ENCODE results near the gene ITPR2. TPM values are rescaled to one million over a fixed set of nuclear protein-coding genes. Genes with fewer than 3 reads are reported as not detected.

ITPR2 gene
- total RNA-seq, 1 donor from 2014 or later = 48.1 TPM

DNA sequence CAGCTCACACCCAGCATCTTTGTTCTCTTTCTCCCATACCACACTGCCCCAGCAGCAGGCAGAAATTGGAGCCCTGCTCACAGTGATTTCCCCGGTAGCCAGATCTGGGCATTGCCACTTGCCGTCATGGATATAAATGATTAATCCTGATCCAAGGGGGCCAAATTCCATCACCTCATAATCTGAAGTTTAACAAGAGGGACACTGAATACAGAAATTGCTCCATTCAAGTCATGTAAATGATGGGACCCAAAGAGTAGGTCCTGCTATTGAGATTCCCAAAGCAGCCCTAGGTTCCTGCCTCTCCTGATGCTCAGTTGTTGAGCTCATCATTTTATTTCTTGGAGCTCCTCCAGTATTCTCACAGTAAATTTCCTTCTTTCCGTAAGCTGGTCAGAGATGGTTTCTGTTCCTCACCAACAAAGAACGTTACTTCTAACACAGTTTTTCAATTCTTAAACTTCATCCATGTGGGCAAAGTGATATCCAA is 11.7 kb downstream of the ITPR2 start:
- no peak for DNase-seq (ENCODE audit: extremely low spot score in 2 of 2)
- Histone ChIP-seq H3K36me3 (no peaks in the 10 kb centered on the region), H3K4me1 (peaks cover 5% of the 10 kb centered on the region), H3K4me3 (no peak overlapping the region), H3K9me3 (no peaks in the 10 kb centered on the region), H3K27me3 (no peaks in the 10 kb centered on the region), H3K27ac (no peak overlapping the region)
- intact Hi-C loops (cut with DNase I) = no loop called here
- no peak for TF ChIP-seq POLR2A (IDR thresholded peaks at IDR 0.05)
- no peak for TF ChIP-seq CTCF (IDR thresholded peaks at IDR 0.05)
- TF ChIP-seq POLR2AphosphoS5 (IDR thresholded peaks at IDR 0.05; ENCODE audit: insufficient read depth in 1 of 2, low read depth in 1 of 2) = no peak

GRCh38 chr12:26818636-26819035 is 14.4 kb downstream of the ITPR2 start:
- peaks cover 5% of the 10 kb centered on the region for H3K4me1 ChIP-seq
- no peak for TF ChIP-seq POLR2AphosphoS5 (IDR thresholded peaks at IDR 0.05; ENCODE audit: insufficient read depth in 1 of 2, low read depth in 1 of 2)
- intact Hi-C loops (cut with DNase I) = no loop called here
- no peak overlapping the region for H3K27ac ChIP-seq
- no peak overlapping the region for H3K4me3 ChIP-seq
- no peaks in the 10 kb centered on the region for H3K9me3 ChIP-seq
- no peak for DNase-seq (ENCODE audit: extremely low spot score in 2 of 2)
- H3K27me3 ChIP-seq = no peaks in the 10 kb centered on the region
- H3K36me3 ChIP-seq = no peaks in the 10 kb centered on the region

DNA sequence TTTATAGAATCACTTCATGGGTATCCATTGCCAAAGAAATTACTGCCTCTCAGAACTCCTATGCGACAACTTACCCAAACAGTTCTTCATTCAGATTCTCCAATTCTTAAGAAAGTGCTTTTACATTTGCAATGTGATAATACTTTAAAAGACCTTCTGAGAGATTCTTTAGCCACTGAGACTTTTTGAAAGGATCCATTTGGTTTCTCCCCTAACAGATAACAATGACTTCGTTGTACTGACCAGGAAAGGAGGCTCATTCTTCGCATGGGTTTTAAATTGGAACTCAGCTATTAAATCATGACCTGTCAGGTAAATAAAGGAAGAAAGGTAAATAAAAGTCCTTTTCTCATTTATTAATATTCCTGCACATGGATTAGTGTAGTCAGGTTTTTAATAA is 14.8 kb downstream of the ITPR2 start:
- no peaks in the 10 kb centered on the region for H3K27me3 ChIP-seq
- H3K9me3 ChIP-seq = no peaks in the 10 kb centered on the region
- TF ChIP-seq POLR2AphosphoS5 (IDR thresholded peaks at IDR 0.05; ENCODE audit: insufficient read depth in 1 of 2, low read depth in 1 of 2) = no peak
- TF ChIP-seq POLR2A (IDR thresholded peaks at IDR 0.05) = no peak
- TF ChIP-seq CTCF (IDR thresholded peaks at IDR 0.05) = no peak
- no peak overlapping the region for H3K27ac ChIP-seq
- DNase-seq (ENCODE audit: extremely low spot score in 2 of 2) = no peak
- H3K36me3 ChIP-seq = no peaks in the 10 kb centered on the region
- intact Hi-C loops (cut with DNase I) = no loop called here
- H3K4me1 ChIP-seq = peaks cover 5% of the 10 kb centered on the region
- no peak overlapping the region for H3K4me3 ChIP-seq

DNA sequence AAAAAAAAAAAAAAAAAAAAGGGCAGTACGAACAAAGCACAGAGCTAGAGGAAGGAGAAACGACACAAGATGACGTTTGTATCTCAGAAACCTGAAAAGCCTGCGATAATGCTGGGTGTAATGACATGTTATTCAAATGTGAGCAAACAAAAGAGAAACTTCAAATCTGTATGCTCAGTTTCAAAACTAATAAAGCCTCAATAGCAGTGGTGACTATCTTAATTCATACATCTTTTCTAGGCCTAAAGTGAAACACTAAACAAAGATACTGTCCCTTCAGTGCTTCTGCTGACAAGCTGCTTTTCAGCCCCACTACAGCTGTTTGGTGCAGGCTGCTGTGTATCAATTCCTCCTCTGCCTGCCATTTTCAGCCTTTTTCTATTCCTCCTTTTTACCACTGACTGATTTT is 15.8 kb downstream of the ITPR2 start:
- no peaks in the 10 kb centered on the region for H3K9me3 ChIP-seq
- no peaks in the 10 kb centered on the region for H3K36me3 ChIP-seq
- H3K4me1 ChIP-seq = peaks cover 5% of the 10 kb centered on the region
- no peak overlapping the region for H3K27ac ChIP-seq
- TF ChIP-seq POLR2A (IDR thresholded peaks at IDR 0.05) = no peak
- no peak for TF ChIP-seq POLR2AphosphoS5 (IDR thresholded peaks at IDR 0.05; ENCODE audit: insufficient read depth in 1 of 2, low read depth in 1 of 2)
- no peak for TF ChIP-seq CTCF (IDR thresholded peaks at IDR 0.05)
- no peaks in the 10 kb centered on the region for H3K27me3 ChIP-seq
- intact Hi-C loops (cut with DNase I) = no loop called here
- H3K4me3 ChIP-seq = no peak overlapping the region
- no peak for DNase-seq (ENCODE audit: extremely low spot score in 2 of 2)

DNA sequence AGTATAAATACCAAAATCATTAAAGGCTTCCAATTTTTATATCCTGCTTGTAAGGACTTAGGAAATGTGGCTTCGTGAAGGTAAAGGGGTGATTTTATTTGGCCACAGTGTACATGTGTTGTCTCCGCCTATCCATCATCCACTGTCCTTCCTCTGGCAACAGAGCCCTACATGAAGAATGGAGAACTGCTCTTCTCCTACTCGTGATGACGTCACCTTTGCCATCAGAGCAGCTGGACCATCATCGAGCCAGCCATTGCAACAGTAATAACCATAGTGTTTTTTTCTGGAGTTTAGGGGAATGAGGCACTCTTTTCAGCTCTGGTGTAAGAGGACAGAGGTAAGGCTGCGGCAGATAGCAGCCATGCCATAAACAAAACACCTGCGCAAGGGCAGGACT is 19.2 kb downstream of the ITPR2 start:
- intact Hi-C loops (cut with DNase I) = no loop called here
- Histone ChIP-seq H3K27me3 (no peaks in the 10 kb centered on the region), H3K27ac (no peak overlapping the region), H3K4me3 (no peak overlapping the region), H3K36me3 (no peaks in the 10 kb centered on the region), H3K4me1 (peaks cover 13% of the 10 kb centered on the region), H3K9me3 (no peaks in the 10 kb centered on the region)
- DNase-seq (ENCODE audit: extremely low spot score in 2 of 2) = no peak
- TF ChIP-seq POLR2A (IDR thresholded peaks at IDR 0.05) (no peak), POLR2AphosphoS5 (IDR thresholded peaks at IDR 0.05; ENCODE audit: insufficient read depth in 1 of 2, low read depth in 1 of 2) (no peak), CTCF (IDR thresholded peaks at IDR 0.05) (no peak)
